ENCODE results near the gene TMEM209.

GRCh38 chr7:130141884-130142653, 63.1 kb downstream of the TMEM209 start:
- no peak for TF ChIP-seq POLR2AphosphoS5 (IDR thresholded peaks at IDR 0.05; ENCODE audit: borderline replicate concordance, low read depth, low read length)
- no peak for TF ChIP-seq EZH2 (IDR thresholded peaks at IDR 0.05)
- no peak for TF ChIP-seq FOXP2 (optimal IDR thresholded peaks at IDR 0.05; ENCODE audit: control extremely low read depth, extremely low read length, insufficient read depth)

Measured in SK-N-MC (cell line).